Stimulated activated CD8-positive, alpha-beta memory T cell treated with anti-CD3 and anti-CD28 coated beads, Interleukin-4, amount 100 ng/mL, for 4 hours (primary cell): ENCODE data around the gene ARHGAP10.

Source experiments
- DNase-seq, 2 donors: peaks; one replicate each; pipeline ENCODE4 v3.0.0-alpha.2; 2020; ENCODE audit warnings: low read depth in 2 of 2, low spot score in 1 of 2

The ARHGAP10 gene

GRCh38 chr4:148118179-148118578, 386.3 kb downstream of the ARHGAP10 start:
- no peak for DNase-seq

DNA sequence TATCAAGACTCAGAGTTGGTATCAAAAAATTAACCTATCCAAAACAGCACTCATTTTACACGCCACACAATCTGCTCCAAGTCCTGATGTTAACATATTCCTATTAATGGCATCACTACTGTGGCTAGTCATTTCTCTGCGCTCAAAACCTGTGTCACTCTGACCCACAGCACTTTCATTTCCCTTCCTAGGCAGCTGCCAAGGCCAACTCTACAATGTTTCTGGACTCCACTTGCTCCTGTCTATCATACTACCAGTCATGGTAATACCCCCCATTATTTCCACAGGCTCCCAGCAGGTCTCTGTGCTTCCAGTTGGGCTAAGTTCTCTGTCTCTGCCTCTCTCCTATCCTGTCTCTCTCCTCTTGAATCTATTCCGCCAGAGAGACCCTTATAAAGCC, 386.7 kb downstream of the ARHGAP10 start:
- no peak for DNase-seq

DNA sequence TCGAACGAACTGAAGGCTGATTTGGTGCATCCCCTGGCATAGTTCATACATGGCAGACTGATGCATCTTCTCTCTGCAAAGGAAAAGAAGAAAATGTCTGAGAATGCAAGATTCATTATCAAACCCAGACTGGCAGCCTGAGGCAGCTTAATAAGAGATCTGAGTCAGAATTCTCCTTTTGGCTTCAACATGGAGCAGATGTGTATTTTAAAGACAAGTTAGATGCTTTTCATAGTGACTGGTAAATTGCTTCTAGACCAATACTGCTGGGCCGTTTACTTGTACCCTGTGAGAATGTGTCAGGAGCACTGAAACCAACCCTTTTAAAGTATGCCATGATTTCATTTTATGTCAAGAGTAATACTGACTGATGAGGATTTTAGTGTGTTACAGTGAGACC, 388.3 kb downstream of the ARHGAP10 start:
- DNase-seq = no peak
